SKM-1 (cell line): ENCODE measurements around the gene NFATC2.
"Not testable (repeated sequence)": the region's sequence is repeated elsewhere in the genome, so short reads cannot be mapped to it uniquely, and the experiment has no call there.

Experiments used
- DNase-seq: peaks from one replicate; lab custom pipeline; 2025; ENCODE audit not compliant: unreplicated experiment; lab: John Stamatoyannopoulos, UW

Gene NFATC2

GRCh38 chr20:51363813-51364212, 178.7 kb downstream of the NFATC2 start:
- no peak for DNase-seq

GRCh38 chr20:51363378-51363777, 179.1 kb downstream of the NFATC2 start:
- no peak for DNase-seq

GRCh38 chr20:51362254-51362653, 180.3 kb downstream of the NFATC2 start:
- DNase-seq = no peak

DNA sequence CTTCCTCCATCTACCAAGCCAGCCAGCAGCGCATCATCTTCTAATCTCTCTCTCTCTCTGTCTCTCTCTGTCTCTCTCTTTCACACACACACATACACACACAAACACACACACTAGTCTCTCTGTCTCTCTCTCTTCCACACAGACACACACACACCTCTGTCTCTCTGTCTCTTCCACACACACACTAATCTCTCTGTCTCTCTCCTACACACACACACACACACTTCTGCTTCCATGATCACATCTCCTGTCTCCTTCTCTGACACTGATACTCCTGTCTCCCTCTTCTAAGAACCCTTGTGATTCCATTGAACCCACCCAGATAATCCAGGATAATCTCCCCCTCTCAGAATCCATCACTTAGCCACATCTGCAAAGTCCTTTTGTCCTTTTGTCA, 181.3 kb downstream of the NFATC2 start:
- no peak for DNase-seq

DNA sequence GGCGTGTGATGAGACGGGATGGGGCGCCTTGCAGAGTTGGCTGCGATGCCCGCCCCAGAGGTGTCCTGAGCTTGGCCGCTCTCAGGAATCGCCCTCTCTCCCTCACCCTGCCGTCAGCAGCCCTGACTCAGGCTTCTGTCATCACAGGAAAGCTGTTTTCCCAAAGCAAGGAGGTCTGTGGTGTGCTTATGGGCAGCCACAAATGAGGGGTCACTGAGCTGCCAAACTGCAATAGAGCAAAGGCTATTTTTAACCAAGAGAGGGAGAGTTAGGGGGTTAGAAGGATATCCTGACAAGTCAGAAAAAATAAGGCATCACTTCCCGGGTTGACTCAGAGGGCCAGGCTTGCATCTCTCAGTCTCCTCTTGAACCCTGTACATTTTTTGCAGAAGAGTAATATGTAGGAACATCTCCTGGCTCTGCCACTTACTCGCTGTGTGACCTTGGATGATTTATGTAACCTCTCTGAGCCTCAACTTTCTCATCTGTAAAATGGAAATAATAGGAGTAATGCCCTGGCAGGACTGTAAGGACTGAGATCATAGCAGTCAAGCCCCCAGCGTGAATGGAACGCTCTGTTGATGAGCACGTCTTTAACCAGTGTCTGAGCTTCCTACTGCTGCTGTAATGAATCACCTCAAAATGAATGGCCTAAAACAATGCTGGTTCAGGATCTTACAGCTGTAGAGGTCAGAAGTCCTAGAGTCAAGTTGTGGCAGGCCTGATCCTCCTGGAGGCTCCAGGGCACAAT, 181.9 kb downstream of the NFATC2 start:
- DNase-seq = no peak

DNA sequence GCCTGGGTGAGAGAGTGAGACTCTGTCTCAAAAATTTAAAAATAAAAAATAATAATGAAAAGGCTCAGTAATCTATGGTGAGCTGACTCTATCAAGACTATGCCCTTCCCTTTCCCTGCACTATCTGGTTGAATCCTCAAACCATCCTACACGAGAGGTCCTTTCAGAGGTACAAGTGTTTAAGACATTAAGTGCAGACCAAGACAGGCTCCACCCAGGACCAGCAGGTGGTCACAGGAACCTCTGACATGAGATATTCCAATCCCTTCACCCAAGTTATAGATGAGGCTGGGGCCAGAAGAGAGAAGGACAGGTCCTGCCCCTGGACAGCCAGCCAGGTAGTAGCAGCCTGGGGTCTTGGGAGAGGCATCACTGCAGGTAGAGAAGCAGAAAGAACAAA, 182.6 kb downstream of the NFATC2 start:
- no peak for DNase-seq

GRCh38 chr20:51359401-51359800, 183.1 kb downstream of the NFATC2 start:
- no peak for DNase-seq

DNA sequence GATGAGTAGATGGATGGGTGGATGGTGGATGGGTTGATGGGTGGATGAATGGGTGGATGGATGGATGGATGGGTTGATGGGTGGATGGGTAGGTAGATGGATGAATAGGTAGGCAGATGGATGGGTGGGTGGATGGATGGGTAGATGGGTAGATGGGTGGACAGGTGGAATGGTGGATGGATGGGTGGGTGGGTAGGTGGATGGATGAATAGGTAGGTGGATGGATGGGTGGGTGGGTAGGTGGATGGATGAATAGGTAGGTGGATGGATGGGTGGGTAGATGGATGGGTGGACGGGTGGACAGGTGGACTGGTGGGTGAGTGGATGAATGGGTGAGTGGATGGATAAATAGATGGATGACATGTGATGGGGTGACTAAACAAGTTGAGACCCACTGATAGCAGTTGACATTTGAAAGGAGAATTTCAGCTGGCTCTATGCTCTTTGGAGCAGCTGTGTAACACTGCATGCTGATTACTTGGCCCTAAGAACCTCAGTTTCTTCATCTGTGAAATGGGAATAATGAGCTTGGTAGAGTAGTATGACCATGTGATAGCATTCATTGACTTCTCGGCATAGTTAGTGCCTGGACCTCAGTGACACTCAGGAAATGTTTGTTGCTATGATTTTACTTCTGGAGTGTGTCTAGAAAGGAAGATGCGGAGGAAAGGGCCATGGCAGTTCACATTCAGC, 184.3 kb downstream of the NFATC2 start:
- DNase-seq = no peak

DNA sequence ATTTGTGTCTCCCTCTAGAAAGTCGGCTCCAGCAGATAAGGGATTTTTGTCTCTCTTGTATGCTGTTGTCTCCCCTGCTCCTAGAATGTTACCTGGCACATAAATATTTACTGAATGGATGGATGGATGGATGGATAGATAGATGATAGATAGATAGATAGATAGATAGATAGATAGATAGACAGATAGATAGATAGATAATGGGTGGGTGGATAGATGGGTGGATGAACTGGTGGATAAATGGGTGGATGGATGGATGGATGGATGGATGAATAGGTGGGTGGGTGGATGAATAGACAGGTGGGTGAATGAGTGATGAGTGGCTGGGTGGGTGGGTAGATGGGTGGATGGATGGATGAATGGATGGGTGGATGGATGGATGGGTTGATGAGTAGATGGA, 185.0 kb downstream of the NFATC2 start:
- no peak for DNase-seq

- DNase-seq = no peak
These were observed 185.6 kb downstream of the NFATC2 start for GRCh38 chr20:51356871-51357270.

DNA sequence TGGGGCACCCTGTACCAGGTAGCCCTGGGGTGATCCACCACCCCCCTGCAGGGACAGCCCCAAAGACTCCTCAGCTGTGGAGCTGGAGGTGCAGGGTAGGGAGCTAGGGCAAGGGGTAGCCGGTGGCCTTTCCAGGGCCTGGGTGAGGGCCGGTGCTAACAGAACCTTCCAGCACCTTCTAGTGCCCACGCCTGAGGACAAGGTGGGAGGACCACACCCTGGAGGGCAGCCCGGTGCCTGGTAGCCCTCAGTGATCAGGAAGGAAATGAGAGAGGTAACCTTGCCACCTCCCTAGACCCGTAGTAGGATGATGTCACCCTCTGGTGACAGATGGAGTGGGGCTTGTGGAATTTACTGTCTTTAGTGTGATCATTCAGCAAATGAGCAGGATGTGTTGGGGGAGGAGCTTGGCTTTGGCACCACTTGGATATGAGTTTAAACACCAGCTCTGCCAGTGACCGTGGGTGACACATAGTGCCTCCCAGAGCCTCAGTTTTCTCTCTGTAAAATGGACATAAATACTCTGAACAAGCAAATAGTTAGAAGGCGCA, 187.7 kb downstream of the NFATC2 start:
- DNase-seq = no peak

DNA sequence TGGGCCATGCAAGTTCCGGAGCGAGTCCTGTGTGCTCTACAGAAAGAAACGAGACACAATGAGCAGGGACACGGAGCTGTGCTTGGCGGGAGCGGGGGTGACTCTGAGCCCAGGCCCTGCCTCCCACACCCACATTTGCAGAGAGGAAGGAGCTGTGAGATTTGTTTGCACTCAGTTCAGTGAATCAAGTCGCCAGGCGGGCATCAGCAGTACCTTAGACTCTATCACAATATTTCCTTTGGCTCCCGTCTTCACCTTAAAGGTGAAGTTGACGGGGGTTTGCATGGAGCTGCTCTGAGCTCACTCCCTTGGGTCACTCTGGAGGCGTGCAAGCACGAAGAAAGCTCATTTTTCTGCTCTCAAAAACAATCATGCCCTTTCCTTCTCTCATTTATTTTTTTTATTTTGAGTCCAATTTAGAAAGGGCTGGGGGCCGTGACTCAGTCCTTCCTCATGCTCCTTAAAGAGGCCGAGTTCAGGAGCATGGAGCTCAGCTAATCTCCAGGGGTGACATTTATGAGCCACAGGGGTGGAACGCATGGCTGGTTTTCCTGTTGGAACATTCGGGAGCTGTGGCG, 188.2 kb downstream of the NFATC2 start:
- no peak for DNase-seq

DNA sequence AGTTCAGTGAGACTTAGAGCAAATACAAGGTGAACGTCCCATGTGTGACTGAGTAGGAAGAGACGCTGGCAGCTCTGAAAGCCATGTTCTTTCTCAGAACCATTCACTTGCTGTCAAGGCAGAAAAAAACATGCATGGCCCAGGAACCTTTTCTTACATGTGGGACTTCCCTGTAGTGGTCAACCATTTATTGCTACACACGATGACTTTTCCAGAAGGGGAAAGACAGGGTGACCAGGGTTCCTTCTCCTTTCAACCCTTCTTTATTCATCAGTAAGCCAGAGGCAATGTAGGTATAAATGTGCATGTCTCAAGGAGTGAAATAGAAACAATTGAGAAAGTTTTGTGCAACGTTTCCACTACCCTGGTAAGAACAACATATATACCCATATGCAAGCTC, 189.0 kb downstream of the NFATC2 start:
- DNase-seq = peak; percentile 42

DNA sequence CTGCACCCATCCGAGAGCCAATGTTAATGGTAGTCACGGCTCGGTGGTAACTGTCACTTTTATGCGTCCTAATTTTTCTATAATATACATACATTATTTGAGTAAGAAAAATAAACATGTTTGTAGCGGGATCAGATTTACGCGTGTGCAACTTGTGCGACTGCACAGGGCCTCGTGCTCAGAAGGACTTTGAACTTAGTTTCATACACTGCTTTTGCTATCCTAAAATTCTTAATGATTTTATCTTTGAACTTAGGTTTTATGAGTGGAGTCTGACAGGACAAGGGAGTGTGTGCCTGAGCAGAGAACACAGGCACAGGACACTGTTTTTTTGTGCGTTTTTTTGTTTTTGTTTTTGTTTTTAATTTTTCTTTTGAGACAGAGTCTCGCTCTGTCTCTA, 189.7 kb downstream of the NFATC2 start:
- no peak for DNase-seq

GRCh38 chr20:51350941-51351631, 191.4 kb downstream of the NFATC2 start:
- DNase-seq = no peak

GRCh38 chr20:51348876-51349275, 193.6 kb downstream of the NFATC2 start:
- DNase-seq = no peak

DNA sequence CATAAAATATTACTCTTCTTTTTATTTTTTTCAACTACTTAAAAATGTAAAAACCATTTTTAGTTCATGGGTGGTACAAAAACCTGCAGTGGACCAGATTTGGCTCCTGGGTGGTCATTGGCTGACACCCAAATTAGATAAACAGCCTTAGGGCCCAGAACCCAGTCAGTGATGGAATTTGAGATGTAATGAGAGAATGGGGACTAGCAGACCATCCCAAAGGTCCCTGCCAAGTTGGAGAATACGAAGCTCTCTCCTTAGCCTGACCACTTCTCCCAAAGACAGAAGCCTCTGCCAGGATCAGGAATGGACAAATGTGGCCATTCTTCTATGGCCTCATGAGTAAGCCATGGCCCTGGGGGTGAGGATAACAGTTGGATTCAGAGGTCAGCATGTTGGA, 194.7 kb downstream of the NFATC2 start:
- DNase-seq = no peak

DNA sequence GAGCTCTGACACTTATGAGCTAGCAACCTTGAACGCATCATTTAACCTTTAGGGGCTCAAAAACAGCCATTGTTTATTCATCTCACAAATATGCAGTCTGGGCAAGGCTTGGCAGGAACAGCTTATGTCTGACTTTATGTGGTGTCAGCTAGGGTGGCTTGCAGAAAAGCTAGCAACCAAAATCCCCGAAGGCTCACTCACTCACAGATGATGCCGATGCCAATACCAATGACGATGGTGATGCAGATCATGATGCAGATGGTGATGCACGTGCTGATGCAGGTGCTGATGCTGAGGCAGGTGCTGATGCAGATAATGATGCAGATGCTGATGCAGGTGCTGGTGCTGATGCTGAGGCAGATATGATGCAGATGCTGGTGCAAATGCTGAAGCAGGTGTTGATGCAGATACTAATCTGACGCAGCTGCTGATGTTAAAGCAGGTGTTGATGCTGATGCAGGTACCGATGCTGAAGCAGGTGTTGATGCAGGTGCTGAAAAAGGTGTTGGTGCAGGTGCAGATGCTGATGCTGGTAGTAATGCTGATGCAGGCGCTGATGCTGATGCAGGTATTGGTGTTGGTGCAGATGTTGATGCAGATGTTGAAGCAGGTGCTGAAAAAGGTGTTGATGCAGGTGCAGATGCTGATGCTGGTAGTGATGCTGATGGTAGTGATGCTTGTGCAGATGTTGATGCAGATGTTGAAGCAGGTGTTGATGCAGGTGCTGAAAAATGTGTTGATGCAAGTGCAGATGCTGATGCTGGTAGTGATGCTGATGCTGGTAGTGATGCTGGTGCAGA, 195.6 kb downstream of the NFATC2 start:
- no peak for DNase-seq

DNA sequence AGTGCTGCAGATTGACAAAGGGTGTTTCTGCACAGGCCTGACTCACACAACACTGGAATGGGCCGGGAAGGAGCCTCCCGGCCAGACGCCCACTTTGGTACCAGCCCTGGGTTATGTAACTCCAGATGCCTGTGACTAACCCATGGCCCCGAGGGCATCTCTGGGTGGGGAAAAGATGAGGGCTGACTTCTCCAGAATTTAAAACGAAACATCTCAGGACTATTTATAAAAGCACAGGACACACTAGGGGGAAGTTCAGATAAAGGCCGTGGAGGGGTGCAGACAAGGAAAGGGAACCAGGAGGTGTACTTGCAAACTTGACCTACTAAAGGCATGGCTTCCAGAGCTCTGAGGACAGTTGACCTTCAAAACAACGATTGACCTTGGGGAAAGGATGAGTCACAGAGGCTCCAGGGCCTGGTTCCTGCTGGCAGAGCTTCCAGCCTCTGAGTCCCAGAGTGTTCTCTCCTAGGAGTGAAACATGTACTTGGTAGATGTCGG, 196.9 kb downstream of the NFATC2 start:
- peak; percentile 50 for DNase-seq

DNA sequence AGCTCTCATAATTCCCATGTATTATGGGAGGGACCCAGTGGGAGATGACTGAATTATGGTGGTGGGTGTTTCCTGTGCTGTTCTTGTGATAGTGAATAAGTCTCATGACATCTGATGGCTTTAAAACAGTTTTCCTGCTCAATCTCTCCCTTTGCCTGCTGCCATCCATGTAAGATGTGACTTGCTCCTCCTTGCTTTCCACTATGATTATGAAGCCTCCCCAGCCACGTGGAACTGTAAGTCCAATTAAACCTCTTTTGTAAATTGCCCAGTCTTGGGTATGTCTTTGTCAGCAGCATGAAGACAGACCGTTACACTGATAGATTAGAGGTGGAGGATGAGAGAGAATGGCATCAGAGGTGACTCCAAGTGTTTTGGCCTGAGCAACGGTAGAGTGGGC, 198.7 kb downstream of the NFATC2 start:
- not testable (repeated sequence) for DNase-seq
